HG02763 (cell line): Measurements from ENCODE around the gene SPECC1L.
A peak's percentile ranks its signal among the peaks of the same experiment; 100 is the strongest.

Source experiments
- ATAC-seq: cut with Tn5 transposase; IDR thresholded peaks from one replicate; pipeline ENCODE4 v1.9.1; 2021; ENCODE audit warnings: mild to moderate bottlenecking, moderate library complexity; ENCODE audit not compliant: unreplicated experiment

The SPECC1L gene

GRCh38 chr22:24393012-24393559, 122.5 kb downstream of the SPECC1L start:
- ATAC-seq: no peak

GRCh38 chr22:24393848-24394247, 123.2 kb downstream of the SPECC1L start:
- ATAC-seq: no peak

GRCh38 chr22:24394254-24394653, 123.6 kb downstream of the SPECC1L start:
- no peak for ATAC-seq

- no peak for ATAC-seq
Observed at GRCh38 chr22:24398409-24398808, 127.8 kb downstream of the SPECC1L start.

GRCh38 chr22:24400034-24400725, 129.5 kb downstream of the SPECC1L start:
- peak; percentile 9 for ATAC-seq

- peak; percentile 37 for ATAC-seq
Observed at GRCh38 chr22:24400726-24401596, 130.3 kb downstream of the SPECC1L start.

GRCh38 chr22:24401931-24402367, 131.3 kb downstream of the SPECC1L start:
- no peak for ATAC-seq

GRCh38 chr22:24402460-24403192, 132.0 kb downstream of the SPECC1L start:
- no peak for ATAC-seq

GRCh38 chr22:24403346-24403745, 132.7 kb downstream of the SPECC1L start:
- no peak for ATAC-seq

- no peak for ATAC-seq
Observed at GRCh38 chr22:24404561-24405275, 134.1 kb downstream of the SPECC1L start.

GRCh38 chr22:24405631-24406321, 135.1 kb downstream of the SPECC1L start:
- no peak for ATAC-seq

- ATAC-seq: no peak
Observed at GRCh38 chr22:24406322-24407277, 136.0 kb downstream of the SPECC1L start.

GRCh38 chr22:24407278-24407665, 136.6 kb downstream of the SPECC1L start:
- ATAC-seq: no peak

GRCh38 chr22:24407884-24408283, 137.3 kb downstream of the SPECC1L start:
- no peak for ATAC-seq

GRCh38 chr22:24408630-24409029, 138.0 kb downstream of the SPECC1L start:
- no peak for ATAC-seq

GRCh38 chr22:24409707-24410106, 139.1 kb downstream of the SPECC1L start:
- no peak for ATAC-seq

GRCh38 chr22:24410110-24410856, 139.7 kb downstream of the SPECC1L start:
- no peak for ATAC-seq
